BLaER1 treated with 17β-estradiol and CSF1 and Interleukin-3, amounts not matched to agents 10 nM and 100 nM (cell line): ENCODE results near the gene FBLN2.

Experiments used
- H3K27ac ChIP-seq, 11 experiments: shearing (Covaris generic); formaldehyde crosslinking; 2 replicates each; pipeline ENCODE4 v1.8.1; 2022
- H3K27me3 ChIP-seq, 11 experiments: shearing (Covaris generic); formaldehyde crosslinking; 2 replicates each; pipeline ENCODE4 v1.8.1; 2022
- H3K36me3 ChIP-seq, 11 experiments: shearing (Covaris generic); formaldehyde crosslinking; 2 replicates each; pipeline ENCODE4 v1.8.1; 2022
- H3K4me1 ChIP-seq, 10 experiments: shearing (Covaris generic); formaldehyde crosslinking; 2 replicates each; pipeline ENCODE4 v1.8.1; 2022
- H3K4me2 ChIP-seq, 11 experiments: shearing (Covaris generic); formaldehyde crosslinking; 2 replicates each; pipeline ENCODE4 v1.8.1; 2022
- H3K4me3 ChIP-seq, 10 experiments: shearing (Covaris generic); formaldehyde crosslinking; 2 replicates each; pipeline ENCODE4 v1.8.1; 2022
- H3K9ac ChIP-seq, 11 experiments: shearing (Covaris generic); formaldehyde crosslinking; 2 replicates each; pipeline ENCODE4 v1.8.1; 2022
- H3K9me3 ChIP-seq, 11 experiments: shearing (Covaris generic); formaldehyde crosslinking; replicated peaks in 1 of 11; 2 replicates each; pipeline ENCODE4 v1.8.1; 2022
- H4K20me1 ChIP-seq, 11 experiments: shearing (Covaris generic); formaldehyde crosslinking; 2 replicates each; pipeline ENCODE4 v1.8.1; 2022
- Cebpa-rat ChIP-seq, 11 experiments: shearing (Covaris generic); IDR thresholded peaks; 2 replicates each; pipeline ENCODE4 v1.8.1; 2022

FBLN2 gene

DNA sequence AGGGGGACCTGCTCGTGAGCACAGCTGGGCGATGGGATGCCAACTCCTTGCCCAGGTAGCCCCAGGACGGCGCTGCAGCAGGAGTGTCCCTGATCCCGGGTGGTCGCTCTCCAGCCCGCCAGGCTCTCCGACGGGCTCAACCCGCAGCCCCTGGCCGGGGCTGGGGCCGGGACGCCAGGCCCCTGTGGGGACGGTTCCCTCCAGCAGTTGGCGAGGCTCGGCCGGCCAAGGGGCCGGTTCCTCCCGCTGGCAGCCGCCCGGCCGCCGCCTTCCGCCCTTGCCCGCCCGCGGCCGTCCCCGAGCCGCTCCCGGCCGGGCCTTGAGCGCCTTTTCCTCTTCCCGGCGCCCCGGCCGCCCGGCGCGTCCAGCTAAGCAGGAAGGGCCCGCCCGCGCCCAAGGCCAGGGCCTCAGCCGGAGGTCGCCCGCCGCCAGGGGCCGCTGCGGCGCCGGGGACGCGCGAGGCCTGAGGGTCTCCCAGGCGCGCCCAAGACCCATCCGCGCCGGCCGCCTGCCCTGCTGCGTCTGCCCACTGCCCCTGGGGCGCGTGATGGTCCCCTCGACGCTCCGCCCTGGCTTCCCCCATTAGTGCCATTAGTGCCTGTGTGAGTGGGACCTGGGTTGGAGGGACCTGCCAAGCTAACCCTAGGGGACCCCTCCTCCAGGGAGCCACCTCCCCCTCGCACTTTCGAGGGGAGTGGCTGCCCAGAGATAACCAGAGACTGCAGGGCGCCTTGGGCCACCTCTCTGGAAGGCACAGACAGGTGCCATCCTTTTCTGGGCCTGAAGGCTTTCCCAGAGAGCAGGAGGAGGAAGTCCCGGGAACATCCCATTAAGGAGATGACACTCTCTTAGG, 106.4 kb downstream of the FBLN2 start:
- H3K4me1 ChIP-seq = peaks cover 13 to 56% (median 17%) of the 10 kb centered on the region in 10 experiments; a peak in 19 of 20 replicates
- H3K27me3 ChIP-seq = peaks cover 0 to 32% (median 25%) of the 10 kb centered on the region in 11 experiments; a peak in 19 of 22 replicates
- H3K9ac ChIP-seq = peak overlapping the region; percentile 66 to 86 (median 77)
- no peak for TF ChIP-seq Cebpa-rat (IDR thresholded peaks at IDR 0.05)
- H3K27ac ChIP-seq = peak overlapping the region in 10 of 11 experiments; percentile 51 to 89 (median 69); a peak in 19 of 22 replicates
- H3K9me3 ChIP-seq = peaks cover 0 to 2% (median 0%) of the 10 kb centered on the region in 11 experiments; a peak in 1 of 22 replicates
- peak overlapping the region; percentile 81 to 96 (median 92) for H3K4me2 ChIP-seq
- no peaks in the 10 kb centered on the region for H4K20me1 ChIP-seq
- peak overlapping the region; percentile 24 to 66 (median 52); a peak in 18 of 20 replicates for H3K4me3 ChIP-seq
- no peaks in the 10 kb centered on the region for H3K36me3 ChIP-seq

GRCh38 chr3:13656584-13657301, 107.8 kb downstream of the FBLN2 start:
- Histone ChIP-seq H3K27me3 (peaks cover 0 to 32% (median 25%) of the 10 kb centered on the region in 11 experiments; a peak in 19 of 22 replicates), H3K27ac (no peak overlapping the region), H3K36me3 (no peaks in the 10 kb centered on the region), H3K9ac (no peak overlapping the region), H3K4me2 (no peak overlapping the region), H3K9me3 (peaks cover 0 to 5% (median 0%) of the 10 kb centered on the region in 11 experiments; a peak in 1 of 22 replicates), H4K20me1 (no peaks in the 10 kb centered on the region), H3K4me3 (no peak overlapping the region), H3K4me1 (peaks cover 13 to 42% (median 17%) of the 10 kb centered on the region in 10 experiments; a peak in 19 of 20 replicates)
- TF ChIP-seq Cebpa-rat (IDR thresholded peaks at IDR 0.05) = no peak

DNA sequence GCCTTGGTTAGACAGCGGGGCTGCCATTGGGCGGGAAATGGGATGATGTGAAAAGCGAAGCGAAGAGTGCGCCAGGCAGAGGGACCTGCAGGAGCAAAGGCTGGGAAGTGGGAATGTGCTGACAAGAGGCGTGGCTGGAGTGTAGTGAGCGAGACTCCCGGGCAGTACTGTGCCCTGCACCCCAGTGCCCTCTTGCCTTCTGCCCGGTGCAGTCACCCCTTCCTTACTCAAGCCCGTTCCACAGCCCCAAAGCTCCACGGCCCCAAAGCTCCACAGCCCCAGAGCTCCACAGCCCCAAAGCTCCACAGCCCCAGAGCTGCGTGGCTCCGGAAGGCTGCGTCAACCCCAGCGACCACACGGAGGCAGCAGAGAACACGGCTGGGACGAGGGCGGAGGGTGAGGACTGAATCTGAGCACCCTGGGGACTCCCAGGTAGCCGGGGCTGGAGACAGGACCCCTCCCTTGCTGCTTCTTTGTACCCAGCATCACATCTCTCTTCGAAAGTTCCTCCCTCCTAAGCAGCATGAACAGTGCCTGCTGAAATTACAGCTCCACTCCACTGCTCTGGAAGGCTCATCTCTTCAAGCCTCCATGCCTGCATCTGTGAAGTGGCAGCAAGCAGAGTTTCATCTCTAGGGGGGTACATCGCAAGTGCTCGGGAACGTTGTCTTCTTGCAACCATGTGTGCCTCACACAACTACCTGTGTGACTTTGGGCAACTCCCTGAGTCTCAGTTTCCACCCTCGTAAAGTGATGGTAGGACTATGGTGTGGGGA, 108.9 kb downstream of the FBLN2 start:
- TF ChIP-seq Cebpa-rat (IDR thresholded peaks at IDR 0.05) = no peak

GRCh38 chr3:13658681-13659080, 109.8 kb downstream of the FBLN2 start:
- Histone ChIP-seq H3K4me1 (peaks cover 7 to 23% (median 16%) of the 10 kb centered on the region in 10 experiments; a peak in 19 of 20 replicates), H3K4me3 (no peak overlapping the region), H4K20me1 (no peaks in the 10 kb centered on the region), H3K4me2 (no peak overlapping the region), H3K9ac (no peak overlapping the region), H3K27ac (no peak overlapping the region), H3K9me3 (peaks cover 0 to 5% (median 0%) of the 10 kb centered on the region in 11 experiments; a peak in 1 of 22 replicates), H3K27me3 (peaks cover 0 to 32% (median 25%) of the 10 kb centered on the region in 11 experiments; a peak in 19 of 22 replicates), H3K36me3 (no peaks in the 10 kb centered on the region)
- TF ChIP-seq Cebpa-rat (IDR thresholded peaks at IDR 0.05) = no peak

More for the DNA sequence above, 108.9 kb downstream of the FBLN2 start:
- Histone ChIP-seq H3K4me2 (peak overlapping the region in 1 of 11 experiments; percentile 40; a peak in 1 of 22 replicates), H4K20me1 (no peaks in the 10 kb centered on the region), H3K9me3 (peaks cover 0 to 5% (median 0%) of the 10 kb centered on the region in 11 experiments; a peak in 1 of 22 replicates), H3K36me3 (no peaks in the 10 kb centered on the region), H3K27me3 (peaks cover 0 to 32% (median 25%) of the 10 kb centered on the region in 11 experiments; a peak in 19 of 22 replicates), H3K27ac (no peak overlapping the region), H3K9ac (no peak overlapping the region), H3K4me3 (no peak overlapping the region), H3K4me1 (peaks cover 13 to 31% (median 17%) of the 10 kb centered on the region in 10 experiments; a peak in 19 of 20 replicates)

GRCh38 chr3:13659221-13659969, 110.5 kb downstream of the FBLN2 start:
- Histone ChIP-seq H3K36me3 (no peaks in the 10 kb centered on the region), H4K20me1 (no peaks in the 10 kb centered on the region), H3K9ac (no peak overlapping the region), H3K4me2 (no peak overlapping the region), H3K27me3 (peaks cover 0 to 26% (median 21%) of the 10 kb centered on the region in 11 experiments; a peak in 19 of 22 replicates), H3K4me3 (no peak overlapping the region), H3K4me1 (peaks cover 5 to 16% (median 14%) of the 10 kb centered on the region in 10 experiments; a peak in 19 of 20 replicates), H3K27ac (no peak overlapping the region), H3K9me3 (peaks cover 0 to 5% (median 0%) of the 10 kb centered on the region in 11 experiments; a peak in 1 of 22 replicates)
- TF ChIP-seq Cebpa-rat (IDR thresholded peaks at IDR 0.05) = no peak

DNA sequence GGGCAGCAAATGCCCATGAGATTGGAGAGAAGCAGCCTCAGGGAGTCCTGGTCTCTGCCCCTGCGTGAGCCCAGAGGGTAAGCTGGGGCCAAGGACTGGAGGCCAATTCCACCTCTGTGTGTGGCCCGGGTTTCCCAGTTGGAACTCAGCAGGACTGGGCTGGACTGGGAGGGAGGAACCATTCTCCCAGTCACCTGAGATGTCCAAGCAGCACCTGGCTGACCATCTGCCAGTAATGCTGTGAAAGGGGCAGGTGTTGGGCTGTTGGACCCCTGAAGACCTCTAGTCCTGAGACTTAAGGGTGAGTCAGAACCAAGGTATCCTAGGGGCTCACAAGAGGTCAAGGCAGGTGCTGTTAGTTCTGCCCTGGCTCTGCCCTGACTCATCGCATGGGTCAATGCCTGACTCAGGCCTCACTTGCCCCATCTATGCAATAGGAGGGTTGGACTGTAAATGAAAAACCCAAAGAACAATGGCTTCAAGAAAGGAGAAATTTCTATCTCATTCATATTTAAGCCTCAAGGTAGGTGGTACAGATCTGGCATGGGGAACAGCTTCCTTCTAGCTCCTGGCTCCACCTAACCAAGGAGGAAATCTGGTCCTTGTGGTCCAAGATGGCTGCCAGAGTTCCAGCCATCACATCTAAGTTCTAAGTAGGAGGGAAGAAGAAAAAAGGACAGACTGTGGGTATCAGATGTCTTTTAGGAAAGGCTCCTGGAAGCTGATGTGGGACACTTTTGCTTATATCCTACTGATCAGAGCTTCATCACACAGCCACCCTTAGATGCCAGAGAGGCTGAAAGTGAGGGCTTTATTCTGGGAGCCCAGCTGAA, 111.3 kb downstream of the FBLN2 start:
- Histone ChIP-seq H3K4me1 (peaks cover 0 to 7% (median 5%) of the 10 kb centered on the region in 10 experiments; a peak in 15 of 20 replicates), H3K4me3 (no peak overlapping the region), H4K20me1 (no peaks in the 10 kb centered on the region; a peak in 1 of 22 replicates), H3K9me3 (peaks cover 0 to 5% (median 0%) of the 10 kb centered on the region in 11 experiments; a peak in 1 of 22 replicates), H3K27me3 (peaks cover 0 to 17% (median 13%) of the 10 kb centered on the region in 11 experiments; a peak in 19 of 22 replicates), H3K9ac (no peak overlapping the region), H3K27ac (no peak overlapping the region), H3K4me2 (no peak overlapping the region), H3K36me3 (no peaks in the 10 kb centered on the region)
- TF ChIP-seq Cebpa-rat (IDR thresholded peaks at IDR 0.05) = no peak

DNA sequence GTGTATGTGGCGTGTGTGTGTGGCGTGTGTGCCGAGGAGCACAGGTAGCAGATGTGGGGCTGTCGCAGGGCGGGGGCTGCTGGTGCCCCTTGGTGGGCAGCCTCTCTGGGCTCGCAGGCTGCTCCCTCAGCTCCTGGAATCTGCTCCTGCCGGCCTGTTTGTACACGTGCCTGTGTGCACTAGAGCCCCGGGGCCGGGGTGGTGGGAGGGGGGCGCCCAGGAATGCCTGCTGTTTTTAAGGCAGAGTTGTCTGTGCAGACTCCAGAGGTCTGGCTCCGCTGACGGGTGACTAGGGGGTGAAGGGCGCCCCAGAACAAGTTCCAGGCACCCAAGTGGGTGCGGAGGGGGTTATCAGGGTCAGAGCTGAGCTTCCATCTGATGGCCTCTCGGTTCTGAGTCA, 112.2 kb downstream of the FBLN2 start:
- Histone ChIP-seq H3K27me3 (peaks cover 0 to 8% (median 4%) of the 10 kb centered on the region in 11 experiments; a peak in 9 of 22 replicates), H3K36me3 (no peaks in the 10 kb centered on the region), H4K20me1 (no peaks in the 10 kb centered on the region; a peak in 1 of 22 replicates), H3K9me3 (peaks cover 0 to 5% (median 0%) of the 10 kb centered on the region in 11 experiments; a peak in 1 of 22 replicates), H3K4me3 (no peak overlapping the region), H3K9ac (no peak overlapping the region), H3K27ac (no peak overlapping the region), H3K4me1 (peaks cover 0 to 2% (median 0%) of the 10 kb centered on the region in 10 experiments; a peak in 2 of 20 replicates), H3K4me2 (no peak overlapping the region)
- no peak for TF ChIP-seq Cebpa-rat (IDR thresholded peaks at IDR 0.05)
